SH-SY5Y (cell line): Measurements from ENCODE around the gene CIROP.

Experiments used
- GATA2 ChIP-seq: IDR thresholded peaks from 2 replicates; pipeline ENCODE4 v1.6.1; 2011; ENCODE audit warnings: mild to moderate bottlenecking, low read depth, low read length
- GATA3 ChIP-seq: IDR thresholded peaks from 2 replicates; pipeline ENCODE4 v1.6.1; 2011; ENCODE audit warnings: low read depth, mild to moderate bottlenecking, low read length, moderate library complexity

The CIROP gene

DNA sequence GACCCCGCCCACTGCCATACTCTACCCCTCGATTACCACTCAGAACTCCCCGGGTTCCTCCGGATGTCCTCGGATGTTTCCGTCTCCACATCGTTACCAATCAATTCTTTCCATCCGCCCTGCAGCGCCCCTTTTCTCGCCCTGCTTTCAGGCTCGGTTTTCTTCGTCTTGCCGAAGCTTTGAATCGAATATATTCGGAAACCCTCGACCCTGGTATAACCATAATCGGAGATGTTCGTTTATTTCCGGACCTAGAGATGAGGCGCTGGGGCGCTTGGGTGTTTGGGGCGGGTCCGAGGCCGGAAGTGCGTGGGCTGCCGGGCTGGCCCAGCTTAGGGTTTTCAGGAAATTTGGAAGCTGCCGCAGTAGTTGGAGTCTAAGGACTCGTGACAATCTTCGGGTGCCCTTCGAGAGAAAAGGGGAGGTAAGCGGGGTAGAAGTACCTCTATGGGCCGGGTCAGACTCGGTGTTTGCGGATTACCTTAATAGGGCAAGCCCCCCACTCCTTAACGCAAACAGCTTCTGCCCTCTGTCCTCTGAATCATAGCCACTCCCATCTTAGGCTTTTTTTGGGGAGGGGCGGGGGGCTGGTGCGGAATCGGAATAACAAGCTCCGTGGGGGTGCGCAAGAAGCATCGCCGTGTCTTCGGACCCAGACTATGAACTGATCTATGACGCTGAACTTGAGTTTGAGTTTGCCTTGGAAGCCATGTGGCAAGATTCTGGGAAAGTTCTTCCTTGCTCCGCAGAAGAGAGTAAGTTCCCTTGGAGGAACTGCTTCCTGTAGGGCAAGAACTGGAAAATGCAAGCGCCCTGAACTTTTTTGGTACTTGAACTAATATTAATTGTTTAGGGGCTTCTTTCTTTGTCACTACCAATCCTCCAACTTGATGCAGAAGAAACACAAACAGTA is 9.3 kb downstream of the CIROP start, which contains the start of gene C14orf119:
C14orf119 (plus strand) TSS at position 310 of the 913 bp plus-strand sequence. CDS start 2,154 bp downstream, outside the sequence.
- TF ChIP-seq GATA3 (no peak), GATA2 (no peak)

DNA sequence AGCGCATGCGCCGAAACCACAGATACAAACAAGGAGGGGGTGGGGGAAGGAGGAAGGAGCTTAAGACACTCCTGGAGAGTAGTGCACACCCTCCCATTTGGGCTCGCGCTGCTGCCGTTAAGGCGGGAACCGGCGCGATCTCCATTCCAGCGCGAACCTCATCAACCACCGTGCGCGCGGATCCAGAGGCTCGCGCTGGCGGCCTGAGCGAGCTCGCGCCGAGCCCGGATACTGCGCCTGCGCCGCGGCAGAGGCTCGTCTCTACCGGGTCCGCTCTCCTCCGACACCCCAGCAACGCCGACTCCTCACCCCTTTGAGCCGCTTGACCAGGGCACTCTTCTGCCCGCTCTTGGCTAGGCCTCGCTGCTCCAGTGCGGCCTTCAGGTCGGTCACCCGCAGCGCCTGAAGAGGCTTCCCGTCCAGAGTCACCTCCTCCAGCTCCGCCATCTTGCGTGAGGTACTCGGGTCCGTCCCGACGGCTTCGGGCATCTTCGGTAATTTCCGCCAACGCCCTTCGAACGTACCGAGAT is 10.1 kb downstream of the CIROP start, which contains the start of gene ACIN1:
ACIN1 (minus strand) TSS at position 471 of the 530 bp plus-strand sequence; CDS start at position 447, 24 bp downstream.
- TF ChIP-seq GATA2 (no peak), GATA3 (no peak)

DNA sequence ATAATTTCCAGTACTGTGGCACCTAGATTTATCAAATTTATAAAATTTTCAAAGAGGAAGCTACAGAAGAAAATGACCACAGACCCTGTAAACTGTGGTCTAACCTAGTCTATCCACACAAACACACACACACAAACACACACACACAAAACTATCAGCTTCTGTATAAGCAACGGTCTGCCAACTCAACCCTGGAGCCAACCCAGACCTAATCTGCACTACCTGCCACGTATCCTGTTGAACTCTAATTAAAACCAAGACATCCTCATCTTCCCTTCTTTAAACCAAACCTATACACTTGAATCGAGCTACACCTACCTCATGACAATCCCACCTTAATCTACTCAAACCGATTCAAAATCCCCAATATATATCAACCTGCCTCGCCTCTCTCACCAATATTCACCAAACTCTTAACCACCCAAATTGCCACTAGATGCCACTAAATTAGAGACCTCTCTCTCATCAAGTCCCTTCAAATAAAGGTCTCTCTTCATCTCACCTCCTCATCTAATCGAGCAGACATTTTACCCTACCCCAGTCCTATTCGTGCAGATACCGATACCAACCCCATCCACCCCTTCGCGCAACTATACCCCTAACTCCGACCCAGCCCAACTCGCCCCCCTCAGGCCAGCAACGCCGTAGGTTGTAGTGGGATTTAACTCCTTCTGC is 10.7 kb downstream of the CIROP start:
- TF ChIP-seq GATA2 (no peak), GATA3 (no peak)

DNA sequence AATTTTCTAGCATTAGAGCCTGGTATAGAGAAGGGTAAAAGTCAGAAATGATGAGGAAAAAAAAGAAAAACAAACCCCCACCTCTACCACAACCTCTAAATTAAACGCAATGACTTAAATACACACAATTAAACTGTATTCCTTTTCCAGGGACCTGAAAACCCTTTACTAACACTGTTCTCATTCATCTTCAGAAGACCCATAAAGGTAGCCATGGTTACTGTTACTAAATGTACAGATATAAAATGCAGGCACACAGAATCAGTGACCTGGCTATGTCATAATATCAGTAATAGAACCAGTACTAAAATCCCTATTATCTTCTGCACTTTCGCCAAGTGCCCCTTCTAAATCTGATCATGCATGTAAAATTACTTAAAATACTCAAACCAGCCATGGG is 11.3 kb downstream of the CIROP start:
- TF ChIP-seq GATA2 (no peak), GATA3 (no peak)

DNA sequence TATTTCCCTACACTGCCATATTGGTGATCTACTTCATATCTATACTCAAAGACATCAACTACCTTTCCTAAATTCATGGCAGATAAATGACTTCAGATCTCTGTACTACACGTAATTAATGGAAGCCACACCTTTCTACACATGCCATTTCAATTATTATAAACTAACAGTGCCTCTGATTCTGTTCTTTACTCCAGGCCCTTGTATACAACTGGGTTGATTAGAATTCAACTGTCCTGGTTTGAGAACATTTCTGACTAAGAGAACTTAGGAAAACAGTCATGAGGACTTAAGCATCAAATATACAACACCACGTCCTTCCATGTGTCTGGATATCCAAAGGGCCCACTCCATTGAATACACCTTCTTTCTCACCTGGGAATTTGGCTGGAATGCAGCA is 11.7 kb downstream of the CIROP start:
- TF ChIP-seq GATA3, result no peak
- no peak for TF ChIP-seq GATA2

DNA sequence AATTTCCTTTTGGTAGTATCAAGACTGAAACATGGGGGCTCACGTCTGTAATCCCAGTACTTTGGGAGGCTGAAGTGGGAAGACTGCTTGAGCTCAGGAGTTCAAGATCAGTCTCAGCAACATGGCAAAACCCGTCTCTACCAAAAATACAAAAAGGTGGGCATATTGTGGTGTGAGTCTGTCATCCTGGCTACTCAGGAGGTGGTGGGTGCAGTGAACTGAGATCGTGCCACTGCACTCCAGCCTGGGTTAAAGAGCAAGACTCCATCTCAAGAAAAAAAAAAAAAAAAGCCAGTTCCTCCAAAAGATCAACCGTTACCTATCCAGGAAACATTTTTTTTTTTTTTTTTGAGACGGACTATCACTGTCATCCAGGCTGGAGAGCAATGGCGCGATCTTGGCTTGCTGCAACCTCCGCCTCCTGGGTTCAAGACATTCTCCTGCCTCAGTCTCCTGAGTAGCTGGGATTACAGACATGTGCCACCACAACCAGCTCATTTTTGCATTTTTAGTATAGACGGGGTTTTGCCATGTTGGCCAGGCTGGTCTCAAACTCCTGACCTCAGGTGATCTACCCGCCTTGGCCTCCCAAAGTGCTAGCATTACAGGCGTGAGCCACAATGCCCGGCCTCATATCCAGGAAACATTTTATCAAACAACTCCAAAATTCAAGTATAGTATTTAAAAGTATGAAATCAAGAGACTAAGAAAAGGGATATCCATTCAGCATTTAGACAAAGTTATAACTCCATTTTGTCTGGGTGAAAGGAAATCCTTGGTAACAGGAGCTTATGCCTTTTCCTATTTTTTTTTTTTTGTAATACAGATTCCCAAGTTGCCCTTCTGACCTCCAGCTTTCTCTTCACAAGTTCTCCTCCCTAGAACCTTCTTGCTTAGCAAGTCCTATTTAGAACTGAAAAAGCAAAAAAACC is 13.2 kb downstream of the CIROP start:
- TF ChIP-seq GATA3, result no peak
- no peak for TF ChIP-seq GATA2

DNA sequence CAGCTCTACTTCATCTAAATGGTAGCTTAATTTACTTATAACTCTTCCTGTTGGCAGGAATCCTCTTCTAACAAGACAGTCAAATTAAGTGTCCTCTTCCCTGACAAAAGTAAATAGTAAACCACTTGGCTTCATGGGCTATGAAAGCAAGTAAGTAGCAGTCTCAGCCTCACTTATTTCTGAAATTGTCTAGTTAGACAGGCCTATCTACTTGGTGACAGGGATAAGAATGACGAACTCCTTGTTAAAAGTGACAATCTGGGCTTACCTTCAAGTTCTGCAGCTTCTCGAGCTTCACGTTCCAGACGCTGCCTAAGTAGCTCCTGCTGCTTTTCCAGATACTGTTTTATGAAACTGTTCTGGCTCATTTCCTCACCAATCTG is 14.5 kb downstream of the CIROP start:
- TF ChIP-seq GATA2 (no peak), GATA3 (no peak)

DNA sequence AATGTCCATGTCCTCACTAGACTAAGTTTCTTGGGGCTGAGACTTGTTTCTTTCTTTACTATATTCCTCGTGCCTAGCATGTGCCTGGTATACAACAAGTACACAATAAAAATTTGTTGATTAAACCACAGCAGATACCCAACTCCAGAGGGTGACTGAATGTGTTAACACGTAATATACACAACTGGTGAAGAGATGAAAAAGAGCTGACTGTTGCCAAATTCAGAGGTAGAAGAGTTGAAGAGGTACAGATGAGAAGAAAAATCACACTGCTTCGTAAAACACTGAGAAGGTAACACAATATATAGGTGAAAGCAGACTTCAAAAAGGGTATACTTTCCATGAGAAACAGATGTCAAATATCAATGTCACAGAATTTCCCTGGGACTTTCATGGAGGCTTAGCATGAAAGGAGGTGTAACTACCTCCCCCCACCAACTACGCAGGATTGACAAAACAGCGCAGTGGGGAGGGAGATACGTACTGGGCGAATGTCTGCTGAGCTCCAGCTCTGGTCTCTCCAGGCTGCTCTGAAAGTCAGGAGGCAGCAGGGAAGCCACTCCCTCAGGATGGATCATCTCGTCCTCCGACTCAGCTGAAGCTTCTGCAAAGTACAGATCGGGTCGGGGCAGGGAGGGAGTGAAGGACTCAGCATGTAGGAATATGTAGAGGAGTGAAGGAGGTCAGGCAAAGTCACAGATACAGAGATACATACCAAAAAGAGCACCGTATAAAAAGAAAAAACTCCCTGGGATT is 15.1 kb downstream of the CIROP start:
- TF ChIP-seq GATA3 (no peak), GATA2 (no peak)

DNA sequence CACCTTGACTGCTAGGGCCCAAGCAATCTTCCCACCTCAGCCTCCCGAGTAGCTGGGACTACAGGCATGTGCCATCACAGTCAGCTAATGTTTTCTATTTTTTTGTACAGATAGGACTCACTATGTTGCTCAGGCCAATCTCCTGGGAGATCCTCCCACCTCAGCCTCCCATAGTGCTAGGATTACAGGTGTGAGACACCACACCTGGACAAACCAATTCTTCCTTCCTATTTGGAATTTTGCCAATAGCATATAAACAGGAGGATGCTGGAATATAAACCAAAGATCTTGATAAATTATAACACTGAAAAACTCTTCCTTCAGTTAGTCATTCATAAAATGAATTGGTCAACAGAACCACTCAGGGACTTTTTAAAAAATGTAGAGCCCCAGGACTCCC is 18.2 kb downstream of the CIROP start:
- TF ChIP-seq GATA3 (no peak), GATA2 (no peak)

DNA sequence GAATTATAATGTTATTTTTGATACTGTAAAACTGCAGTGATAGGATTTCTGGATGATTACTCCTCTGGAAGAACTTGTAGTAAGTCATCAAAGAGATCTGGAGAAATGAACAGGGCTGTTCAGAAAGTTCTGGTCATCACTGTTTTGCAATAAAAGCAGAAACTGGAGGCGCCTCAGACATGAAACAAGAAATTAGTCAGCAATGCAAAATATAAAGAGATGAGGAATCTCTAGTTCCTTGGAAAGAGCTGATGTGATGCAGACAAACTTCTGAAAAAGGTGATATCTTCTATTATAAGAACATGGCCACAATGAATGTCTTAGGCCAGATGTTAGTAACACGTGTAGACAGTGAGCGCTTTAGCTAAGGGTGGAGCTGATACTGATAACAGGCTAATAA is 19.3 kb downstream of the CIROP start:
- TF ChIP-seq GATA3 (no peak), GATA2 (no peak)

DNA sequence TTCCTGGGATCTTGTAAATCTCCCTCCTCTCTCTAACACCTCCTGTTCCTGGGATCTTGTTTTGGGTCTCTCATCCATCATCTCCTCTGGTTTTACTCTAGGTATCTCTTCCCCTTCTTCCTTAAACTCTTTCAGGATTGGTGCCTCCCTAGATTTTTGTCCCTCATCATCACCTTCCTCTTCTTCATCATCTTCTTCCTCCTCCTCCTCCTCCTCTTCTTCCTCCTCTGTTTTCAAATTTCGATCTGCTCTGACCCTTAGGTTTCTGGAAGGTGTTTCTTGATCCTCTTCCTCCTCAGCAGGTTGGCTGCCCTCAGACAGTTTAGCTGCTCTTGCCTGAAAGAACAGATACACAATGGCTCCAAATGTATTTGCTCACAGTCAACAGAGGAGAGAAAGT is 24.3 kb downstream of the CIROP start:
- TF ChIP-seq GATA2, result no peak

DNA sequence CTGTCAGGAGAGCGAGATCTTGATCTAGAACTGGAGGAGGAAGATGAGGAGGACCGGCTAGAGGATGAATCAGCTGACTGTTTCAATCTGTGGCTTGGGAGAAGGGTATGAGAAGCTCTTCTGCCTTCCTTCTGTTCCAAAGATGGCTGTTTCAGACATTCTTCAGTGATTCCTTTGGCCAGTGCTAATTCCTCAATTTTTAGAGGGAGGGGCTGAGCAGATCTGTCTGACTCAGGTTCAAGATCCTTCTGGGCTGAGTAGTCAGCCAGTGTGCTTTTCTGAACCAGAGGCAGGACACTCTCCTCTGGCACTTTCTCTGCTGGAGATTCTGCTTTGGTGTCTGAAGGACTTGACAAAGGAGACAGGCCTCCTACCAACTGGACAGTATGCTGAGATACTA is 25.1 kb downstream of the CIROP start:
- TF ChIP-seq GATA3, result no peak
- TF ChIP-seq GATA2, result no peak

DNA sequence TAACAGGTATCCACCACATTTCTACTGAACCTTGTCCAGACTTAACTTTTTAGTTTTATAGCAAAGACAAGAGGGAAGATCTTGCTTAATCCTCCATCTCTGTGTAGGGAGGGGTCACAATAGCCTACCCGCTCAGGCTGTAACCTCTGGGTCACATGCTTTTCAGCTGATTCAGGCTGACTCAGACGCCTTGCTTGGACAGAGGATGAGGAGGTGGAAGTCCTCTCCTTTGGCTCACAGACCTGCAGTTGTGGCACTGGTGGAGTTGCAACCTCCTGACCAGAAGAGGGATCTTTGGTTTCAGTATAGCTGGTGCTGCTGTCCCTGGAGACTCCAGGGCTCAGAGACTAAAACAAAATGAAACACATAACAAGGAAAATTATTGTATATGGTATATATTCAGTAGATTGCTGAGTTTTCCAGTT is 26.1 kb downstream of the CIROP start:
- TF ChIP-seq GATA3, result no peak
- TF ChIP-seq GATA2, result no peak

DNA sequence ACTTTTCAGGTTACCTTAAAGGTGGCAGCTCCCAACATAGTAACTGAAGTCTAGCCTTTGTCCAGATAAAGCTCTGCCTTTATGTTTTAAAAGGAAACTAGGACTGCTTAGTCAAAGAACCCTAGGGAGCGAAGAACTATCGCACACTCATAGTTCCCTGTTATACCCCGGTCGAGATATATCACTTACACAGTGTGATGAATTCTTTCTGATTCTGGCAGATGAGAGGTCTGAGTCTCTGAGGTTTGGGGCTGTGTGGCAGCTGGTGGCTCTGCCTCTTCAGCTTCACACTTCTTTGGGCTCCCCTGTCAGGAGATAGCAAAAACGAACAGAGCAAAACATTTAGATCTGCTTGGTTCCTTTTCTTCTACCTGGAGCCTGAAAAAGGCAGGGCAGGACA is 26.8 kb downstream of the CIROP start:
- no peak for TF ChIP-seq GATA3
- no peak for TF ChIP-seq GATA2
